ENCODE data around the gene AQP10.
"Not testable (repeated sequence)": the region's sequence is repeated elsewhere in the genome, so short reads cannot be mapped to it uniquely, and the experiment has no call there.

Gene AQP10

DNA sequence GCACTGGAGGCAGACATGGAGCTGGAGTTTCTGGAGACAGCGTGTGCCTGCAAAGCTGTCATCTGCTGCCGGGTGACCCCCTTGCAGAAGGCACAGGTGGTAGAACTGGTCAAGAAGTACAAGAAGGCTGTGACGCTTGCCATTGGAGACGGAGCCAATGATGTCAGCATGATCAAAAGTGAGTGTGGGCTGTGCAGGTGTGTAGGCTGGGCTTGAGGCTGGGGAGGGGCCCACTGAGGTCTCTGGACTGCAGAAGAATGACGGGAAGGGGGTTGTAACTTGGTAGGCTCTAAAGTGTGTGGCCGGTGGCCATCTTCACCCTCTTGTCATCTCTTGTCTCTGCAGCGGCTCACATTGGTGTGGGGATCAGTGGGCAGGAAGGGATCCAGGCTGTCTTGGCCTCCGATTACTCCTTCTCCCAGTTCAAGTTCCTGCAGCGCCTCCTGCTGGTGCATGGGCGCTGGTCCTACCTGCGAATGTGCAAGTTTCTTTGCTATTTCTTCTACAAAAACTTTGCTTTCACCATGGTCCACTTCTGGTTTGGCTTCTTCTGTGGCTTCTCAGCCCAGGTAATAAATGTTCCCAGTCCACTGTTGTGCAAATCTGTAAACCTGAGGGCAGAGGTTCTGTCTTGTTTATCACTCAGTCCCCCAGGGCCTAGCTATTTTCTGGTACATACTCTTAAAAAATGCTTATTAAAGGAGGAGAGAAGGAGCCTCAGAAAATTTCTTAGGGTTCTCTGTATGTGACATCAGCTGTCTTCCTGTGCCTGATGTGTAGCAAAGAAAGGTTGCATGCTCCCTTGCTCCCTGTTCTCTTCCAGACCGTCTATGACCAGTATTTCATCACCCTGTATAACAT lies 24.3 kb downstream of the AQP10 start:
- peak; percentile 45 for DNase-seq (ENCODE audit: low spot score)

DNA sequence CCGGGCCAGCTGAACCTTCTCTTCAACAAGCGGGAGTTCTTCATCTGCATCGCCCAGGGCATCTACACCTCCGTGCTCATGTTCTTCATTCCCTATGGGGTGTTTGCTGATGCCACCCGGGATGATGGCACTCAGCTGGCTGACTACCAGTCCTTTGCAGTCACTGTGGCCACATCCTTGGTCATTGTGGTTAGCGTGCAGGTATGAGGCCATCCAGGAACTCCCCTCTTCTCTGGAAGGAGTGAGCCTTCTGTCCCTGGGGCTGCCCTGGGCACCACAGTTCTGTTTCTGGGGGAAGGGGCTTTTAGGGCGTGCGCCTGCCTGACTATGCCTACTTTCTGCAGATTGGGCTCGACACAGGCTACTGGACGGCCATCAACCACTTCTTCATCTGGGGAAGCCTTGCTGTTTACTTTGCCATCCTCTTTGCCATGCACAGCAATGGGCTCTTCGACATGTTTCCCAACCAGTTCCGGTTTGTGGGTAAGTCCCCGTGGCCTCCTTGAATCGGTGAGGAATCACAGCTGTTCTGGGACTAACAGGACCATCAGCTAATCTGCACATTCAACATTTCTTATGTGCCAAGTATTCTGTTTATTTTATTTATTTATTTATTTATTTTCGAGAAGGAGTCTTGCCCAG lies 25.5 kb downstream of the AQP10 start:
- no peak for DNase-seq (ENCODE audit: low spot score)

DNA sequence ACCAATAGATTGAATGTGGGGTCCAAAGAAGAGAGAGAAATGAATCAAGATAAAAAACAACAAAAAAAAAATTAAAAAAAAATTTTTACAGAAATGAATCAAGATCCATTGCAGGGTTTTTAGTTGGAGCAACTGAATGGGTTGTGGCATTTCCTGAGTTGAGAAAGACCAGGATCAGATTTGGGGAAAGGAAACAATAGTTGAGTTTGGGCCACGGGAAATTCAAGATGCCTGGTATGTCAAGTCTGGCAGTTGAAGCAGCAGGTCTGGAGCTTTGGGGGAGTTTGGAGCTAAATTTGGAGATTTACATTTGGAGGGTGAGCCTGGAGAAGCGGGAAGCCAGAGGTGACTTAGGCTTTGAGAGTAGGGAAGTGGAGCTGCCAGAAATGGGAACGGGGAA lies 27.1 kb downstream of the AQP10 start:
- no peak for DNase-seq (ENCODE audit: low spot score)

DNA sequence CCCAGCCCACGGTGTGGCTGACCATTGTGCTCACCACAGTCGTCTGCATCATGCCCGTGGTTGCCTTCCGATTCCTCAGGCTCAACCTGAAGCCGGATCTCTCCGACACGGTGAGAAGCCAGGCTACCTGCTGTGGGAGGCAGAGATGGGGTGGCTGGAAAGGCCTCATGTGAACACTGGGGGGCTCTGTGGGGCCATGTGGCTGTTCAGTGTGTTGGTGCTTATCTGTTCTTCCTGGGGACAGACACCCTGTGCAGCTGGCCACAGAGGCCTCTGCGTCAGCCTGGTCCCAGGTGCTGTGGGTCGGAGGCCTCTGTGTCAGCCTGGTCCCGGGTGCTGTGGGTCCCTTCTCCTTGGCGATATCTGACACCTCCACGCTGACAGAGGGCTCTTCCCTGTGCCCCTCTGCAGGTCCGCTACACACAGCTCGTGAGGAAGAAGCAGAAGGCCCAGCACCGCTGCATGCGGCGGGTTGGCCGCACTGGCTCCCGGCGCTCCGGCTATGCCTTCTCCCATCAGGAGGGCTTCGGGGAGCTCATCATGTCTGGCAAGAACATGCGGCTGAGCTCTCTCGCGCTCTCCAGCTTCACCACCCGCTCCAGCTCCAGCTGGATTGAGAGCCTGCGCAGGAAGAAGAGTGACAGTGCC lies 27.7 kb downstream of the AQP10 start:
- DNase-seq (ENCODE audit: low spot score): no peak

DNA sequence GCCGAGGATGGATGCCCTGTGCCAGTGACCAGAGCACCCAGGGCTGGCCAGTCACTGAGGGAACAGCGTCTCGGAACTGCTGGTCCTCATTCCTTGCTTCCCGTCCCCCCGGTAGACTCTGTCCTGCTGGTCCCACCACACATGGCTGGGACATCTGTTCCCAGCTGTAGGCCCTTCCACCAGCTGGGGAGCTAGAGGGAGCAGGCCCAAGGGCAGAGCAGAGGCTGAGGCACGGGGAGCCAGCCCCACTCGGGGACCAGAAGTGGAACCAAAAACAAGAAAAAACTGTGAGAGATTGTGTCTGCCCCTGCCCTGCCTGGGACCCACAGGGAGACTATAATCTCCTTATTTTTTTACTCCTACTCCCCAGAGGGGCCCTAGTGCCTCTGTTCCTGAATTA lies 28.2 kb downstream of the AQP10 start:
- no peak for DNase-seq (ENCODE audit: low spot score)

DNA sequence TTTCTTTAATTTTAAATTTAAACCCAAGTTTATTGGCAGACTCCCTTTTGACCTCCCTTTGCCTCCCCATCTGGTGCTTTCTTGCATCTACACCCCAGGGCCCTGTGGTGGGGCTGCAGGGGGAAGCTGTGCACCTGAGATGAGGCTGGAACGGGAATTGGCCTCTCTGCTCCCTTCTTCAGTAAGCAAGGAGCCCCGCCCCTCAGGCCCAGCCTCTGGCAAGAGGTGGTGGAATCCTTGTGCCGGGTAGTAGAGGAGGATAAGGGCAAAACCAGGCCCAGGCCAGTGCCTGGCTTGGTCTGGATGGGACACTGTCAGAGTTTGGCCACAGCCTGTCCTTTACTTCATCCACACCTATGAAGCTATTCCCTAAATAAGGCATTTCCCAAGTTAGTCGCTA lies 29.5 kb downstream of the AQP10 start:
- DNase-seq (ENCODE audit: low spot score): no peak

DNA sequence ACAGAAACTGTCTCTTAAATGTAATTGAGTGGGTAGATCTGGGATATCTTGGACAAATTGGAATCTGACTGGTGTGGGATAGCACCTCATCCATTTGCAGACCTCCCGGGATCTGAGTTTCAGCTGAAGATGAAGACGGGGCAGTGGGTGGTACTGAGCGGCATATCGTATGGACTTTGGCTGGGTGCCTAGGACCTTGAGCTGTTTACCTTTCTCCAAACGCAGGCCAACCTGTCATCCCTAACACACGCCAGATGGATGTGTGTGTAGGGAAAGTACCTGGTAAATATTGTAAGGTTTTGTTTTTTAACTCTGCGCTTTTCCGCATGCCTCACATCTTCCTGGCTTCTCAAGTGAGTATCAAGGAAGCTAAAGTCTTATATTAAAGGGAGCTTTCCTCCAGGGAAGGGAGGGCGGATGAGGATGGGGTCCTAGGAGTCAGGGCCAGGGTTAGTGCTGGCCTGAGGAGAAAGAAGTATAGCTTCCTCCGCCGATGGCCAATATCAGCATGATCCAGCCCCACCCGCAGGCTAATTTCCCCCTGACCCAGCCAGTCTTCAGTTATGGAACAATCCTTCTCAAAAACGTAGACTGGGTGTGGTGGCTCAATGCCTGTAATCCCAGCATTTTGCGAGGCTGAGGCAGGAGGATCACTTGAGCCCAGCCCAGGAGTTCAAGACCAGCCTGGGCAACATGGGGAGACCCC lies 30.6 kb downstream of the AQP10 start:
- DNase-seq (ENCODE audit: low spot score): no peak

DNA sequence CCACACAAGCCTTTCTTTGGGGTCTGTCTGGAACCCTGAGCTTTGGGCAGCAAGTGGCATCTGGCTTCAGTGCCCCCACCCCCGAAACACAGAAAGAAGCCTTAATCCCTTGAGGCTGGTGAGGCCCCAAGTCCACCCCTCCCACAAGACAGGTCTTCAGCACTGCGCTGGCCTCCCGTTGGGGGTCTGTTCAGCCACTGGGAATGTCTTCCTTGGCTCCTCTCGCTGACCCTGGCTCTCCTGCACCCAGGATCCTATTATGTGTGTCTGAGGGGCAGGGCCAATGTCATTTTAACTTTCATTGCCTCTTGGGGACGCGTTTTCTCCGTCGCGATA lies 31.3 kb downstream of the AQP10 start:
- DNase-seq (ENCODE audit: low spot score): no peak

DNA sequence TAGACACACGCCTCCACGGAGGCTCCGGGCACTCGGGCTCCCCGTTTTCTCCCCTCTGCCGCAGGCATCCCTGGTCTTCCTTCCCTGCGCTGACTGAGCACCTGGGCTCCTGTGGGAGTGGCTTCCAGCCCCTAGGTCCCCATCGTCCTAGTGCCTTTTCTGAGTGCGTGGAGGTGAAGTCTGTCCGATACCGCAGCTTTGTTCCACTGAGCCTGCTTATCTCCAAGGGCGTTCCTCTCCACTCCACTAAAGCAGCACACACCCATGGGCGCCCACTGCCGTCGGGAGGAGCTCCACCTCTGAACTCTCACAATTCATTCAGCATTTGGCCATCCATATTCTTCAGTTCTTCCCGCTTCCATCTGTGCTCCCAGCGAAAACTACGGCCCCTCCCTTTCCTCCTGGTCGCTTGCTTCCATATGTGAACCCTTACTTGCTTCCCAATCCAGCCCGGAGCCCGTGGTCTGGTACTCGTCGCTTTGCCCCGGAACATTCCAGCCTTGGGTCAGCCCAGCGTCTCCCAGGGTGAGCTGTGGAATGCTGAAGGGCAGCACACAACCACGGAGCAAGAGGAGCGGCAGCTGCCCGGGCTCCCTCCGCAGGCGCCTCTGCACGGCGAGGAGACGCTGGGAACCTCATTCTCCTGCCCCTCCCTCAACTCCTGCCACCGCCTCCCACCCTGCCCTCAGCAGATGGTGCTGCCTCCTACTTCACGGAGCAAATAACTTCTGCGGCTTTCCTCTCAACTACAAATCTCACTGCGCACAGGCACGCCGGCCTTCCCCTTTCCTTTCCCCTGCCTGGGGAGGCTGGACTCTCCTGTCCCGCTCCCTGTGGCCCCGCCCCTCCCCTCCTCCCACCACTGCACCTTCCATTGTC lies 31.9 kb downstream of the AQP10 start:
- peak; percentile 18 for DNase-seq (ENCODE audit: low spot score)

DNA sequence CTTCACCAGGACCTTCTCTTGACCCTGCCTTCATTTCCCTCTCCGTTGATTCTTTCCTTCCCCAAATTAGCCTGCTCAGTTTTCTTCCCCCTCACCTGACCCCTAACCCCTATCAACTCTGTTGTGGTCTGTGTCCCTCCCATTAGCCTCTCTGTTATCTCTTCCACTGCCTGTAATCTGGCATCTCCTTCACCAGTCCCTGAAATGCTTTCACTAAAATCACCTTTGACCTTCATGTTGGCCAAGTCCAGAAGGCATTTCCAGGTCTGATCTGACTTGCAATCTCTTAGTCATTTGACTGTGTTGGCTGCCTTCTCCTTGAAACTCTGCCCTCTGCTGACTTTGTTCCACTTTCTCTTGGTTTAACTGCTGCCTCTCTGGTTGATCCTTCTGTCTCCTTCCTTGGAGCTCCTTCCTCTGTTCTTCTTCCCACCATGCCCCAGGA lies 32.6 kb downstream of the AQP10 start:
- peak; percentile 50 for DNase-seq (ENCODE audit: low spot score)

DNA sequence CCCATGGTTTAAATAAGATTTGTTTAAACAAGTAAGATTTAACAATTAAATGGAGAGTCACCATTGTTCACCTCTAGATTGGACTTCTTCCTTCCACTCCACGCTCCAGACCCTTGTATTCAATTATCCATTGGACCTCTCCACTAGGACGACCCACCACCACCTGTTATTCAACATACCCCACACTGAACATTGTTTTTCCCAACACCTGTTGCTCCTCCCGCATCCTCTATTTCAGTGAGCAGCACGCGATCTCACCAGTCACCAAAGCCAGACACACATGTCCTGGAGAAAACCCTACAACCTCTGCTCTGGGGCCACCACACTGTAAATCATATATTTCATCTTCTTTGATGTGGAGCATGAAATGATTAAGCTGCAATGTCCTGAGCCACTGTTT lies 33.1 kb downstream of the AQP10 start:
- DNase-seq (ENCODE audit: low spot score): no peak

DNA sequence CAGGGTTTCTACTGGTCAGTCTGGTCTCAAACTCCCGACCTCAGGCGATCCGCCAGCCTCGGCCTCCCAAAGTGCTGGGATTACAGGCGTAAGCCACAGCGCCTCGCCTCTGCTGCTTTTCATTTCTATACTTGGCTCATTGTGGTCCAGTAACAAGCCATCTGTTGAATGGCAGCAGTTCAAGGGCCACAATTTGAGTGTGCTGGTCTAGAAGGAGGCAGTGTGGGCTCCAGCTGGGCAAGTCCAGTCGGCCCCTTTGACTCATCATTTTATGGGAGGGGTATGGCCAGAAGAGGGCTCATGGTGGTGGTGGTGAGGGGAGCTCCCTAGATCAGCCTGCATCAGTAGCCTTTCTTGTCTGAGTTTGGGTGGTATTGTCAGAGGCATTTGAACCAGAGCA lies 37.6 kb downstream of the AQP10 start:
- DNase-seq (ENCODE audit: low spot score): no peak

DNA sequence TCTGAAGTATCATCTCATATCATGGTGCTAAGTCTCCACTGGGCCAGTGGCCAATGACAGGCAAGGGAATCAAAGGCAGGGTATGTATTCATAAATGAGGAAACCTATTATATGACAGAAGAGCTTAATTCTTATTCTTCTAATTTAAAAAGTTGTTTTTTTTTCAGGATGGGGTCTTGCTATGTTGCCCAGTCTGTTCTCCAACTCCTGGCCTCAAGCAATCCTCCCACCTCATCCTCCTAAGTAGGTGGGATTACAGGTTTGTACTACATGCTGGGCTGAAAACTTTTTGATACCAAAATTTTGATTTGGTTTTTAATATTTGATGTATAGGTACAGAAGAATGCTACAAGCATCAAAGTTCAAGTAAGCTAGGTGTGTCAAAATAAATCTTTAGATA lies 39.4 kb downstream of the AQP10 start:
- no peak for DNase-seq (ENCODE audit: low spot score)

DNA sequence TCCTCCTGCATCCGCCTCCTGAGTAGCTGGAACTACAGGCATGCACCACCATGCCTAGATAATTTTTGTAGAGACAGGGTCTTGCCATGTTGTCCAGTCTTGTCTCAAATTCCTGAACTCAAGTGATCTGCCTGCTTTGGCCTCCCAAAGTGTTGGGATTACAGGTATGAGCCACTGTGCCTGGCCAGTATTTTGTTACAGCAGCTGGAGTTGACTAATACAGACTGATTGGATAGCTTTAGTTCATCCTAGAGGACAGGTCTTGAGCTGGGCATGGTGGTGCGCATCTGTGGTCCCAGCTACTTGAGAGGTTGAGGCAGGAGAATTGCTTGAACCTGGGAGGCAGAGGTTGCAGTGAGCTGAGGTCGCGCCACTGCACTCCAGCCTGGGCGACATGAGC lies 40.0 kb downstream of the AQP10 start:
- DNase-seq (ENCODE audit: low spot score): not testable (repeated sequence)

DNA sequence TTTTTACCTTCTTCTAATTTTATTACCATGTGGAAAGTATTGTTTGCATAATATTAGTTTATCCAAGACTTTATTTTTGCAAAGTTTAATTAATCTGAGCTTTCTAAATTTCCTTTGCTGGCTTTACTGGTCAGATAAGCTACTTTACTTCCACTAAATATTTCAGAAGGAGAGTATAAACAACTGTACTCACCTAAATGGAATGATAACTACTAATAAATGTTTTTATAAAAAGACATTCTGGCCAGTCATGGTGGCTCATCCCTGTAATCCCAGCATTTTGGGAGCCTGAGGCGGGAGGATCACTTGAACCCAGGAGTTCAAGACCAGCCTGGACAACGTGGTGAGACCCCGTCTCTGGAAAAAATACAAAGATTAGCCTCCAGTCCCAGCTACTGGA lies 40.5 kb downstream of the AQP10 start:
- DNase-seq (ENCODE audit: low spot score): no peak

DNA sequence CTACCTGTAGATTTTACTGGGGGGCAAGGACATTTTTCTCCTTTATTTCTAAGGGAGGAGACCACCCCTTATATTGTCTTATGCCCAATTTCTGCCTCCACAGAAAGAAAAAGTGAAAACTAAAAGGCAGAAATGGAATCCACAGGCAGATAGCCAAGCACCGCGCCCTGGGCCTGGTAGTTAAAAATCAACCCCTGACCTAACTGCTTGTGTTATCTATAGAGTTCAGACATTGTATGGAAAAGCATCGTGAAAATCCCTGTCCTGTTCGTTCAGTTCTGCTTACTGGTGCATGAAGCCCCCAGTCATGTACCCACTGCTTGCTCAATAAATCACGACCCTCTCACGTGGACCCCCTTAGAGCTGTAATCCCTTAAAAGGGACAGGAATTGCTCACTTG lies 50.5 kb downstream of the AQP10 start:
- DNase-seq (ENCODE audit: low spot score): no peak

DNA sequence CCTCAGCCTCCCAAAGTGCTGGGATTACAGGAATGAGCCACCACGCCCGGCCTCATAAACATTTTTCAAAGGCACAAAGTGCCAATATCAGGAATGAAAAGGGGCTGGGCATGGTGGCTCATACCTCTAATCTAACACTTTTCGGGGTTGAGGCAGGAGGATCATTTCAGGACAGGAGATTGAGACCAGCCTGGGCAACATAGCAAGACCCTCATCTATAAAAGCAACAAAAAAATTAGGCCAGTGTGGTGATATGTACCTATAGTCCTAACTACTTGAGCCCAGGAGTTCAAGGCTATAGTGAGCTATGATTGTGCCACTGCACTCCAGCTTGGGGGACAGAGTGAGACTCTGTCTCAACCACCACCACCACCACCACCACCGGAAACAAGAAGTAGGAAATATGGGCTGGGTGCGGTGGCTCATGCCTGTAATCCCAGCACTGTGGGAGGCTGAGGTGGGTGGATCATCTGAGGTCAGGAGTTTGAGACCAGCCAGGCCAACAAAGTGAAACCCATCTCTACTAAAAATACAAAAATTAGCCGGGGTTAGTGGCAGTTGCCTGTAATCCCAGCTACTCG lies 53.0 kb downstream of the AQP10 start:
- DNase-seq (ENCODE audit: low spot score): not testable (repeated sequence)
